Hematopoietic multipotent progenitor cell treated with erythropoietin and hydrocortisone succinate and interleukin-3 and kit ligand, for 6 days (in vitro differentiated cells): Measurements from ENCODE around the gene CAMK1D.

Experiments
- DNase-seq: peaks from one replicate; pipeline ENCODE4 v3.0.0-alpha.2; 2015

Gene CAMK1D

GRCh38 chr10:12801214-12802087 is 452.1 kb downstream of the CAMK1D start:
- DNase-seq, result no peak

- DNase-seq, result no peak
These were observed 454.4 kb downstream of the CAMK1D start for GRCh38 chr10:12803776-12804175.

GRCh38 chr10:12806228-12807095 is 457.1 kb downstream of the CAMK1D start:
- DNase-seq, result no peak

- no peak for DNase-seq
These were observed 457.9 kb downstream of the CAMK1D start for GRCh38 chr10:12807096-12807755.

- DNase-seq, result no peak
These were observed 458.8 kb downstream of the CAMK1D start for GRCh38 chr10:12808014-12808613.

GRCh38 chr10:12810046-12810445 is 460.7 kb downstream of the CAMK1D start:
- peak; percentile 24 for DNase-seq

- DNase-seq, result no peak
These were observed 462.5 kb downstream of the CAMK1D start for GRCh38 chr10:12811826-12812225.

- DNase-seq, result no peak
These were observed 463.2 kb downstream of the CAMK1D start for GRCh38 chr10:12812571-12812970.

GRCh38 chr10:12814166-12814565 is 464.8 kb downstream of the CAMK1D start:
- DNase-seq, result no peak

GRCh38 chr10:12819071-12819470 is 469.7 kb downstream of the CAMK1D start:
- DNase-seq, result no peak

GRCh38 chr10:12819656-12820055 is 470.3 kb downstream of the CAMK1D start:
- DNase-seq, result no peak

GRCh38 chr10:12822126-12822892 is 473.0 kb downstream of the CAMK1D start:
- no peak for DNase-seq

GRCh38 chr10:12822893-12823170 is 473.5 kb downstream of the CAMK1D start:
- no peak for DNase-seq

GRCh38 chr10:12823328-12823727 is 474.0 kb downstream of the CAMK1D start:
- no peak for DNase-seq

GRCh38 chr10:12825260-12825849 is 476.0 kb downstream of the CAMK1D start:
- DNase-seq, result no peak

- DNase-seq, result no peak
These were observed 477.5 kb downstream of the CAMK1D start for GRCh38 chr10:12826800-12827372.

- DNase-seq, result no peak
These were observed 479.4 kb downstream of the CAMK1D start for GRCh38 chr10:12828736-12829135.

GRCh38 chr10:12829831-12830390 is 480.6 kb downstream of the CAMK1D start:
- no peak for DNase-seq

- no peak for DNase-seq
These were observed 482.7 kb downstream of the CAMK1D start for GRCh38 chr10:12832096-12832495.

- no peak for DNase-seq
These were observed 484.1 kb downstream of the CAMK1D start for GRCh38 chr10:12833451-12833850.

GRCh38 chr10:12834116-12834665 is 484.8 kb downstream of the CAMK1D start:
- DNase-seq, result no peak
